ENCODE measurements around the gene PXDC1. TPM values are rescaled to one million over a fixed set of nuclear protein-coding genes. Genes with fewer than 3 reads are reported as not detected.

Gene PXDC1
- total RNA-seq, 3 donors from 2014 or later, result 3.1 to 27.9 (median 9.2) TPM

- intact Hi-C loops (cut with DNase I, micrococcal nuclease), result no loop called here
- Histone ChIP-seq H3K4me3 (no peak overlapping the region), H3K4me1 (ENCODE audit: low read depth) (no peaks in the 10 kb centered on the region), H3K36me3 (ENCODE audit: low read depth) (no peaks in the 10 kb centered on the region), H3K9me3 (no peaks in the 10 kb centered on the region)
- no peak for ATAC-seq
- DNase-seq, result no peak
- TF ChIP-seq, protein P1, sequence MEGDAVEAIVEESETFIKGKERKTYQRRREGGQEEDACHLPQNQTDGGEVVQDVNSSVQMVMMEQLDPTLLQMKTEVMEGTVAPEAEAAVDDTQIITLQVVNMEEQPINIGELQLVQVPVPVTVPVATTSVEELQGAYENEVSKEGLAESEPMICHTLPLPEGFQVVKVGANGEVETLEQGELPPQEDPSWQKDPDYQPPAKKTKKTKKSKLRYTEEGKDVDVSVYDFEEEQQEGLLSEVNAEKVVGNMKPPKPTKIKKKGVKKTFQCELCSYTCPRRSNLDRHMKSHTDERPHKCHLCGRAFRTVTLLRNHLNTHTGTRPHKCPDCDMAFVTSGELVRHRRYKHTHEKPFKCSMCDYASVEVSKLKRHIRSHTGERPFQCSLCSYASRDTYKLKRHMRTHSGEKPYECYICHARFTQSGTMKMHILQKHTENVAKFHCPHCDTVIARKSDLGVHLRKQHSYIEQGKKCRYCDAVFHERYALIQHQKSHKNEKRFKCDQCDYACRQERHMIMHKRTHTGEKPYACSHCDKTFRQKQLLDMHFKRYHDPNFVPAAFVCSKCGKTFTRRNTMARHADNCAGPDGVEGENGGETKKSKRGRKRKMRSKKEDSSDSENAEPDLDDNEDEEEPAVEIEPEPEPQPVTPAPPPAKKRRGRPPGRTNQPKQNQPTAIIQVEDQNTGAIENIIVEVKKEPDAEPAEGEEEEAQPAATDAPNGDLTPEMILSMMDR (IDR thresholded peaks at IDR 0.05), result no peak
Measured at GRCh38 chr6:3779574-3779849, 28.0 kb upstream of the PXDC1 start.

DNA sequence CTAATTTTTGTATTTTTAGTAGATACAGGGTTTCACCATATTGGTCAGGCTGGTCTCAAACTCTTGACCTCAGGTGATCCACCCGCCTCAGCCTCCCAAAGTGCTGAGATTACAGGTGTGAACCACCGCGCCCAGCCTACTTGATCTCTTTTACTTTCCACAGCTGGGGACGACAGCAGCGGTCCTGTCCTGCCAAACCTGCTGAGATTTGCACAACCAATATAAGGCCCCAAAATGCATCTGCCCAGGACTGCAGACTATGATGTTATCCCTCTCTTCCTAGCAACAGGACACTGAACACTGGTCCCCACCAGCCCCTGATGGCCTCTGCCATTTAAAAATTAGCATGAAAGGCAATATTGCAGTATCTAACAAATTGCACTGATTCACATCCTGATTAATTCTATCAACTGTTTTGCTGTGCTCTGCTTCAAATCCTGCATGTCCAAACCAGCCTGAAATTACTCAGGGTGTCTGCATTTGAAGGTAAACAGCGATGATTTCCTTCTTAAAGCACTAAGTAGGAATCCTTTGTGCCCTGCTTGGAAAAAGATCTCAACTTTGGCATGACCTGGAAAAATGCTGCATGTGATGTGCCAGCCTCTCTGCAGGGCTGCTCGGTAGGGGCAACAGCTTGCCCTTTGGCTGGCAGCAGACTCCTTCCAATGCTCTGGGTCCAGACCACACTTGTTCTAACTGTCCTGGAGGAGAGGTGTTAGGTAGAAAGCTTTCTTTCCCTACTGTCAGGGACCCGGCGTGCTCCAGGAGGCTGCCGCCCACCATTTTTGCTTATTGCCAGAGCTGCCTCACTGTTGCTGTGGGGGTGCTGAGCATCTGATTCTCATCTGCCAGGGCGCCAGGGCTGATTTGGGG is 27.4 kb upstream of the PXDC1 start:
- intact Hi-C loops (cut with DNase I, micrococcal nuclease), result no loop called here
- TF ChIP-seq, protein P1 (IDR thresholded peaks at IDR 0.05), result no peak
- Histone ChIP-seq H3K36me3 (ENCODE audit: low read depth) (no peaks in the 10 kb centered on the region), H3K9me3 (no peaks in the 10 kb centered on the region), H3K4me3 (no peak overlapping the region), H3K4me1 (ENCODE audit: low read depth) (no peaks in the 10 kb centered on the region)
- ATAC-seq (no peak), DNase-seq (no peak)

DNA sequence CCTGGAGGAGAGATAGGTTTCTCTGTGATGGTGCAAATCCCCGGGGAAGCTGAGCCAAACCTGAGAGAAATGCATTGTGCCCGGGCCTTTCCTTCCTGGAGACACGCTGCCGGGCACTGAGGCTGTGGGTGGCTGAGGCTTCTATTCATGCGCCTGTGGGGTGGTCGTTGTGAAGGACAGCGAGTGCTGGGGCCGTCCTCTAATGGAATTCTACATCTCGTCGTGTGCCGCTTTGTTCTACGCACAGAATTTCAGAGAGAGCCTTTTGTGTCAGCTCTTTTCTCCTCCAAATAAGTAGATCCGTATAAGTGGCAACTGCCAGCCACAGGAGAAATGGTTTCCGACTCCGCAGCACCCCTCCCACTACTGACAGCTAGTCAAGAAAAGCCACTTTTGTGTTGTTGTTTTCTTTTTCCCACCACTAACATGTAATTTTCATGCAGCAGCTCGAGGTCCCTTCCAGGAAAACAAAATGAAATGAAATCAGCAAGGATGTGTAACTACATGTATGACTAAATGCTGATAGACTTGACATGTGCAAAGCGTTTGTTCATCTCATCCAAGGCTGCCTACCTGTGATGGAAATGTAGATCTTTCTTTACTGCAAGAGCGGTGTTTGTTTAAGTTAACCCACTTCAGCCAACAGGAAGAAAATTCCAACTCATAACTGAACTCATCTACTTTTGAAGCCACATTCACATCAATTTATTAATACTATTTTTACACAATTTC is 26.4 kb upstream of the PXDC1 start:
- Histone ChIP-seq H3K4me3 (no peak overlapping the region), H3K36me3 (ENCODE audit: low read depth) (no peaks in the 10 kb centered on the region), H3K4me1 (ENCODE audit: low read depth) (no peaks in the 10 kb centered on the region), H3K9me3 (no peaks in the 10 kb centered on the region)
- DNase-seq, result no peak
- no peak for ATAC-seq
- intact Hi-C loops (cut with DNase I, micrococcal nuclease), result no loop called here
- TF ChIP-seq, protein P1 (IDR thresholded peaks at IDR 0.05), result no peak

DNA sequence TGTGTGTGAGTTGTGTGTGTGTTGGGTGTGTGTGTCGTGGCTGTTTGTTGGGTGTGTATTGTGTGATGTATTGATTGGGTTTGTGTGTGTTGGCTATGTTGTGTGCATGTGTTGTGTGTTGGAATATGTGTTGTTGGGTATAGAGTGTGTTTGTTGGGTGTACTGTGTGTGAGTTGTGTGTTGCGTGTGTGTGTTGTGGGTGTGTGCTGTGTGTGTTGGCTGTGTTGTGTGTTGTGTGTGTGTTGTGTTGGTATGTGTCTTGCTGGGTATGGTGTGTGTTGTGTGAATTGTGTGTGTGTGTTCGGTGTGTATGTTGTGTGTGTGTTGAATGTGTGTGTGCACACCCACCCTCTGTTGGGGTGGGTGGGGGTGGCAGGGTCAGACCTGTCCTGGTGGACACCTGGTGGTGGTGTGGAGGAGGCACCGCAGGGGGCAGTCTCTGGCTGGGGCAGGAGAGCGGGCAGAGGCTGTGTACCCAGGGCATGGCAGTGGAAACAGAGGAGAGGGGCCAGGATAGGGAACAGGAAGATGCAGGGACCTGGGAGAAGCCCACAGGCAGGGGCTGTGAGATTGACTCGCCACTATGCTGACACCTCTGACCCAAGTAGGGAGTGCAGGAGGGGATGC is 25.5 kb upstream of the PXDC1 start:
- ATAC-seq (no peak), DNase-seq (no peak)
- Histone ChIP-seq H3K4me1 (ENCODE audit: low read depth) (no peaks in the 10 kb centered on the region), H3K36me3 (ENCODE audit: low read depth) (no peaks in the 10 kb centered on the region), H3K9me3 (no peaks in the 10 kb centered on the region), H3K4me3 (no peak overlapping the region)
- intact Hi-C loops (cut with DNase I, micrococcal nuclease), result no loop called here
- TF ChIP-seq, protein P1 (IDR thresholded peaks at IDR 0.05), result no peak

GRCh38 chr6:3775847-3776246 is 24.3 kb upstream of the PXDC1 start:
- TF ChIP-seq, protein P1 (IDR thresholded peaks at IDR 0.05), result no peak

More at GRCh38 chr6:3775847-3776246, 24.3 kb upstream of the PXDC1 start:
- Histone ChIP-seq H3K4me3 (no peak overlapping the region), H3K9me3 (no peaks in the 10 kb centered on the region), H3K36me3 (ENCODE audit: low read depth) (no peaks in the 10 kb centered on the region), H3K4me1 (ENCODE audit: low read depth) (no peaks in the 10 kb centered on the region)
- ATAC-seq, result no peak
- DNase-seq, result no peak
- intact Hi-C loops (cut with DNase I, micrococcal nuclease), result no loop called here

All from mucosa of descending colon (tissue), 3 donors.